Frontal cortex (tissue), 4 donors: ENCODE measurements around the gene OR4K5. TPM values are rescaled to one million over a fixed set of nuclear protein-coding genes. Genes with fewer than 3 reads are reported as not detected.
A peak's percentile ranks its signal among the peaks of the same experiment; 100 is the strongest.
"Not testable (repeated sequence)": the region's sequence is repeated elsewhere in the genome, so short reads cannot be mapped to it uniquely, and the experiment has no call there.

Experiments
- DNase-seq, 2 donors: peaks; one replicate each; pipeline ENCODE4 v3.0.0; 2012; ENCODE audit warnings: low spot score in 2 of 2
- FAIRE-seq: peaks from 2 replicates; lab custom pipeline; 2012; peaks lifted over from hg19 to GRCh38; lab: Jason Lieb, UNC
- total RNA-seq: library from RNA; depleted of rRNA; stranded (reverse); fragments of >200 nt; gene quantifications from one replicate; pipeline ENCODE4 v1.2.3, GENCODE V29; 2014
- donor health status: control.
- donor health status: control.
- donor health status: control.

Gene OR4K5, protein sequence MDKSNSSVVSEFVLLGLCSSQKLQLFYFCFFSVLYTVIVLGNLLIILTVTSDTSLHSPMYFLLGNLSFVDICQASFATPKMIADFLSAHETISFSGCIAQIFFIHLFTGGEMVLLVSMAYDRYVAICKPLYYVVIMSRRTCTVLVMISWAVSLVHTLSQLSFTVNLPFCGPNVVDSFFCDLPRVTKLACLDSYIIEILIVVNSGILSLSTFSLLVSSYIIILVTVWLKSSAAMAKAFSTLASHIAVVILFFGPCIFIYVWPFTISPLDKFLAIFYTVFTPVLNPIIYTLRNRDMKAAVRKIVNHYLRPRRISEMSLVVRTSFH
- not detected for total RNA-seq

- DNase-seq (no peak), FAIRE-seq (no peak)
Observed at GRCh38 chr14:19920021-19920657, at the start of gene OR4K5. TSS of gene OR4K5 (plus strand) at chr14:19920607. CDS start at chr14:19920607, 0 bp downstream.

- FAIRE-seq (no peak), DNase-seq (no peak)
Observed at GRCh38 chr14:19873178-19873577, 47.2 kb upstream of the OR4K5 start.

GRCh38 chr14:19874842-19875241 is 45.6 kb upstream of the OR4K5 start, which contains the start of gene OR4K2:
TSS of gene OR4K2 (plus strand) at chr14:19875142. CDS start at chr14:19876268, 1,126 bp downstream.
- DNase-seq (no peak), FAIRE-seq (no peak)

DNA sequence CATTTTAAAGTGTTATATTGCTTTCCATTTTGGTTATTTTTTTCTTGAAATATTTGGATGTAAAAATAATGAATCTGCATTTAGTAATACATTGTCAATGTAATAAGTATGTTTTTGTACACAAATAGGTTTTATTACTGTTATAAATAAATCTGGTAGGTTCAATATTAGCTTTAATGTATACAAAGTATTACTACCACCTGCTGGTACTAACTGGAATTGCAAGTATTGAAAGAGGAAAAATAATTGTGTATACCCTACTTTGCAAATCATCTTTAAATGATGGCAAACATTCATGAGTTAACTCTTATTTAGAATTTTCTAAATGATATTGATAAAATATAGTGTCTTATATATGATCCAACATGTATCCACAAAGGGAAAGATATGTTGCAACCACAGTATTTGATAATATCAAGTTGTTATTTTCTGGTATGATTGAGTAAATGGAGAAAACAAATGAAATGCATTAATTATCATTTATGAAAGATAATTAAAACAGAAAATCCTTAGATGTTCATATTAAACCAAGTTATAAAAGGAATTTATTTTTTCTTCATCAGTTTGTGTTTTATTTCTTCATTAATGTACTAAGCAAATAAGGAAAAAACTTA is 42.3 kb upstream of the OR4K5 start:
- FAIRE-seq (peak; percentile 98), DNase-seq (no peak)

- DNase-seq (no peak), FAIRE-seq (no peak)
Observed at GRCh38 chr14:19895282-19895681, 25.1 kb upstream of the OR4K5 start.

- no peak for FAIRE-seq
- no peak for DNase-seq
Observed at GRCh38 chr14:19900999-19901398, 19.4 kb upstream of the OR4K5 start.

DNA sequence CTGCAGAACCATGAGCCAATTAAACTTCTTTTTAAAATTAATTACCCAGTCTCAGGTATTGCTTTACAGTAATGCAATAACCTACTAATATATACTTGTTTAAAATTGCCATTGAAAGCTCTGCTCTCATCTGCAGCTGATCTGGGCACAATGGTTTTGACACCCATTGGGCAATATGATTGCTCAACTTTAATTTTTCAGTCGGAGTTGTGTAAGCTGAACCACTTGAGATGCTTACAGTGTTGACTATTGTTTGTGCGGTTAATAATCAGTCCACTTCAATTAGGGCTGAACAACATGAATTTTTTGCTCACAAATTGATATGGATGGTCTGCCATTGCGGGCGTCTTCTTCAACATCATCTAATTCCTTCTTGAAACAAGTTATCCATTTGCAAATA is 18.0 kb upstream of the OR4K5 start:
- FAIRE-seq (no peak), DNase-seq (no peak)

DNA sequence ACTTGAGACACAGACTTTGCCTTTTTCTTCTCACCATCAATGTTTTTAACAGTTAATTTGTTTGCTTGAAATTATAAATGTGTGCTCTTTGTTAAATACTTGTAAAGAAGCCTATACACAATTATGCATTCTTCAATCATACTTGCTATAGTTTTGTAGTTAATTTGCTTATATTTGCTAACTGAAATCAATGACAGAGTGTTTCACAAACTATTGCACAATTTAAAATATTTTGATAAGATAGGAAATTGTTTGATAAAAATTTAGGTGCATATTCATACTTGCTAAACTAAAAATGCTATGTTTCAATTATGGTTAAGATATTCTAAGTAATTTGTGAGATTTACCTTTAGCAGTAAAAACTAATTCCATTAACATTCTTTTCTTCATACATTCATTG is 13.7 kb upstream of the OR4K5 start:
- no peak for DNase-seq
- FAIRE-seq = no peak

- FAIRE-seq (no peak), DNase-seq (no peak)
Observed at GRCh38 chr14:19911114-19911513, 9.3 kb upstream of the OR4K5 start.

- no peak for FAIRE-seq
- DNase-seq = no peak
Observed at GRCh38 chr14:19917243-19917642, 3.2 kb upstream of the OR4K5 start.

DNA sequence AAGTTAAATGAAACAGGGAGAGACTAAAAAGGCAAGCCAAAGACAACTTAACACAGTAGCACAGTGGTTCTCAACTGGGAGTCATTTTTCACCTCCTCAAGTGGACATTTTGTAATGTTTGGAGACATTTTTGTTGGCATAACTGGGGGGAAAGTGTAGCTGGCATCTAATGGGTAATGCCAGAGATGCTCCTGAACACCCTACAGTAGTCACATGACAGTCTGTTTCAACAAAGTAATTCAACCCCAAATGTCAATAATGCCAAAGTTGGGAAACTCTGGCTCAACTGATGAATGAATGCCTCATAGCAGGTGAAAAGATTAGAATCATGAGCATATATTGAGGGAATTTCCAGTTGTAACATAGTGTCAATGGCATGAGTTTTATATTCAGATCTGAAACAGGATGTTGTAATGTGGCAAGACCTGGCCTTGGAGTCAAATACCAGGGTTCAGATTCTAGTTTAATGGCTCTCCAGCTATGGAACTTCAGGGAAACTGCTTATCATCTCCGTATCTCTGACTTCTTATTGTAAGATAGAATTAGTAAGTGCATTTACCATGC is 2.4 kb upstream of the OR4K5 start:
- DNase-seq (no peak), FAIRE-seq (no peak)

- DNase-seq (no peak), FAIRE-seq (no peak)
Observed at GRCh38 chr14:19918553-19919264, 1.7 kb upstream of the OR4K5 start.

- FAIRE-seq (no peak), DNase-seq (no peak)
Observed at GRCh38 chr14:19930617-19931016, 10.2 kb downstream of the OR4K5 start, which contains the start of gene OR4K1. TSS of gene OR4K1 (plus strand) at chr14:19930917. CDS start at chr14:19935667, 4,750 bp downstream.

GRCh38 chr14:19941668-19942067 is 21.3 kb downstream of the OR4K5 start:
- FAIRE-seq (no peak), DNase-seq (no peak)

GRCh38 chr14:19947413-19948090 is 27.1 kb downstream of the OR4K5 start:
- no peak for DNase-seq
- no peak for FAIRE-seq

GRCh38 chr14:19949218-19949617 is 28.8 kb downstream of the OR4K5 start:
- FAIRE-seq (no peak), DNase-seq (no peak)

GRCh38 chr14:19969735-19970134 is 49.3 kb downstream of the OR4K5 start:
- not testable (repeated sequence) for FAIRE-seq, DNase-seq
